OCI-LY7 (cell line): ENCODE measurements around the gene SLC16A2. TPM values are rescaled to one million over a fixed set of nuclear protein-coding genes. Genes with fewer than 3 reads are reported as not detected.
A peak's percentile ranks its signal among the peaks of the same experiment; 100 is the strongest.

ENCODE experiments used
- BruUV-seq: library from RNA; stranded (reverse); fragments of 400-500 nt; replicated peaks from 2 replicates; lab custom pipeline; 2021; lab: Mats Ljungman, UMichigan
- CTCF ChIA-PET: fragments of 300-600 bp; sonication (Branson Sonifier 250); formaldehyde crosslinking; loops from one replicate; lab custom pipeline; 2022; ENCODE audit warnings: antibody characterized with exemption; ENCODE audit not compliant: unreplicated experiment; lab: Charles Lee
- POLR2A ChIA-PET: fragments of 300-600 bp; sonication (Branson Sonifier 250); formaldehyde crosslinking; loops from one replicate; lab custom pipeline; 2022; ENCODE audit warnings: antibody characterized with exemption; lab: Charles Lee
- DNase-seq: peaks from one replicate; pipeline ENCODE4 v3.0.0-alpha.2; 2015; ENCODE audit warnings: low spot score
- H2AFZ ChIP-seq: fragments of 200-600 bp; sonication (generic), shearing (Covaris generic); 2 replicates; pipeline ENCODE4 v1.6.1; 2014; ENCODE audit warnings: mild to moderate bottlenecking, antibody characterized with exemption, low read length, moderate library complexity
- H3K27ac ChIP-seq: fragments of 200-600 bp; sonication (generic); 2 replicates; pipeline ENCODE4 v1.5.1; 2014; ENCODE audit warnings: mixed run types, low read depth, mild to moderate bottlenecking, moderate library complexity, low read length, inconsistent platforms; ENCODE audit not compliant: poor library complexity, severe bottlenecking
- H3K36me3 ChIP-seq: fragments of 200-600 bp; sonication (generic); 2 replicates; pipeline ENCODE4 v1.6.1; 2014; ENCODE audit warnings: mild to moderate bottlenecking, antibody characterized with exemption, low read length, moderate library complexity, mixed read lengths; ENCODE audit not compliant: insufficient read depth
- H3K4me1 ChIP-seq: fragments of 200-600 bp; sonication (generic); 2 replicates; pipeline ENCODE4 v1.5.1; 2014; ENCODE audit warnings: mild to moderate bottlenecking, low read length; ENCODE audit not compliant: insufficient read depth, poor library complexity, severe bottlenecking
- H3K4me2 ChIP-seq: fragments of 200-600 bp; sonication (generic); 2 replicates; pipeline ENCODE4 v1.6.1; 2014; ENCODE audit warnings: mild to moderate bottlenecking, low read length
- H3K4me3 ChIP-seq: fragments of 200-600 bp; sonication (generic); 2 replicates; pipeline ENCODE4 v1.5.1; 2014; ENCODE audit warnings: mild to moderate bottlenecking, low read depth, low read length; ENCODE audit not compliant: poor library complexity, severe bottlenecking
- H3K79me2 ChIP-seq: fragments of 200-600 bp; sonication (generic); 2 replicates; pipeline ENCODE4 v1.6.1; 2016; ENCODE audit warnings: low read depth, mild to moderate bottlenecking, low read length, moderate library complexity, mixed read lengths; ENCODE audit not compliant: insufficient read depth
- H3K9me2 ChIP-seq: fragments of 200-600 bp; sonication (generic); 2 replicates; pipeline ENCODE4 v1.6.1; 2016; ENCODE audit warnings: mild to moderate bottlenecking, low read length, mixed read lengths; ENCODE audit not compliant: insufficient read depth
- H3K9me3 ChIP-seq: fragments of 200-600 bp; sonication (generic); 2 replicates; pipeline ENCODE4 v1.6.1; 2014; ENCODE audit warnings: mild to moderate bottlenecking, mixed run types, low read length, mixed read lengths
- H4K20me1 ChIP-seq: fragments of 200-600 bp; sonication (generic); 2 replicates; pipeline ENCODE4 v1.6.1; 2014; ENCODE audit warnings: mild to moderate bottlenecking, antibody characterized with exemption, low read length, moderate library complexity, mixed read lengths; ENCODE audit not compliant: insufficient read depth
- CTCF ChIP-seq: fragments of 200-600 bp; sonication (generic); conservative IDR thresholded peaks from 2 replicates; pipeline ENCODE4 v1.5.1; 2014; ENCODE audit warnings: mild to moderate bottlenecking, antibody characterized with exemption, low read length, moderate library complexity, mixed read lengths
- EZH2phosphoT487 ChIP-seq: fragments of 200-600 bp; sonication (generic); IDR thresholded peaks from 2 replicates; pipeline ENCODE4 v1.6.1; 2018; ENCODE audit warnings: low read depth, borderline replicate concordance, mild to moderate bottlenecking, mixed run types, antibody characterized with exemption, low read length, moderate library complexity, mixed read lengths
- intact Hi-C: fragments of 100-400 bp; cut with micrococcal nuclease; formaldehyde crosslinking; loops from one replicate; pipeline ENCODE4 v1.10.0; 2022; ENCODE audit not compliant: unreplicated experiment
- total RNA-seq, 2 experiments: library from RNA; depleted of rRNA in 1 of 2; stranded (reverse); fragments of >200 nt in 1 of 2; shearing (Covaris generic) in 1 of 2; gene quantifications; 2 replicates each; pipeline ENCODE4 v1.2.3, GENCODE V29; 2014 to 2022

The SLC16A2 gene
- total RNA-seq, 2 experiments from 2014 or later = not detected

- ChIA-PET CTCF (no interaction called here), POLR2A (no interaction called here)
- no TSS peak for BruUV-seq
- TF ChIP-seq EZH2phosphoT487 = no peak
- no peak for TF ChIP-seq CTCF
- Histone ChIP-seq H3K4me2 (no peak overlapping the region), H3K9me2 (no peaks in the 10 kb centered on the region), H3K9me3 (no peaks in the 10 kb centered on the region), H2AFZ (no peak overlapping the region), H3K4me3 (no peak overlapping the region), H3K79me2 (no peaks in the 10 kb centered on the region), H3K27ac (no peak overlapping the region), H4K20me1 (no peaks in the 10 kb centered on the region), H3K36me3 (no peaks in the 10 kb centered on the region), H3K4me1 (no peaks in the 10 kb centered on the region)
- intact Hi-C loops = no loop called here
- no peak for DNase-seq
Measured at GRCh38 chrX:74490247-74490646, 69.0 kb downstream of the SLC16A2 start.

GRCh38 chrX:74492720-74493201 is 71.5 kb downstream of the SLC16A2 start:
- H3K4me3 ChIP-seq = no peak overlapping the region
- no peaks in the 10 kb centered on the region for H4K20me1 ChIP-seq
- CTCF ChIA-PET = no interaction called here
- no peaks in the 10 kb centered on the region for H3K36me3 ChIP-seq
- POLR2A ChIA-PET = interaction anchor here (1.5 kb wide), 1 partner anchor 9 kb away, joined by 3 read pairs; no protein-coding TSS in a partner anchor
- peak; percentile 0 for DNase-seq
- H2AFZ ChIP-seq = no peak overlapping the region
- H3K27ac ChIP-seq = no peak overlapping the region
- no peaks in the 10 kb centered on the region for H3K79me2 ChIP-seq
- H3K4me2 ChIP-seq = no peak overlapping the region
- TF ChIP-seq EZH2phosphoT487 = no peak
- no peak for TF ChIP-seq CTCF
- no peaks in the 10 kb centered on the region for H3K9me3 ChIP-seq
- H3K4me1 ChIP-seq = no peaks in the 10 kb centered on the region
- intact Hi-C loops = no loop called here
- BruUV-seq = no TSS peak
- H3K9me2 ChIP-seq = no peaks in the 10 kb centered on the region

- Histone ChIP-seq H3K4me1 (no peaks in the 10 kb centered on the region), H3K27ac (no peak overlapping the region), H3K36me3 (no peaks in the 10 kb centered on the region), H3K9me3 (no peaks in the 10 kb centered on the region), H3K79me2 (no peaks in the 10 kb centered on the region), H3K9me2 (no peaks in the 10 kb centered on the region), H3K4me3 (no peak overlapping the region), H4K20me1 (no peaks in the 10 kb centered on the region), H2AFZ (no peak overlapping the region), H3K4me2 (no peak overlapping the region)
- ChIA-PET POLR2A (no interaction called here), CTCF (no interaction called here)
- no TSS peak for BruUV-seq
- intact Hi-C loops = no loop called here
- no peak for DNase-seq
- TF ChIP-seq CTCF (no peak), EZH2phosphoT487 (no peak)
Measured at GRCh38 chrX:74493806-74494205, 72.5 kb downstream of the SLC16A2 start.
